ENCODE results near the gene PPP1R1C.

Gene PPP1R1C

GRCh38 chr2:182015334-182016109 is 29.9 kb downstream of the PPP1R1C start:
- no peak for DNase-seq (ENCODE audit: low spot score)

DNA sequence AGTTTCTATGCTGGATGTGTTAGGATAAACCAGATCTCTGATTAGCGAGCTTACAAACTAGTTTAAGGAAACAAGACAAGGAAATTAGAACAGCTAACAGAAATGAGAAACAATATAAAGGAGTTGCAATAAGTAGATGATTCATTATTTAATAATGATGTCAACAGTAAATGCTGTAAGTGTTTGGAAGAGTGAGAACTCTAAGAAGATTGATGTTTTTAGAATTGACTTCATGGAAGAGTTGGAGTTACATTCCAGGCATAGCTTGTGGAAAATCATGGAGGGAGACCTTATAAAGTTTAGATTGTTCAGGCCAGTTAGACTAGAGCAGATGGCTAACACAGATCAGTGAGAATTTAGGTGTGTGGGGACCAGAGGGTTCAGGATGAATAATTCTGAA is 32.6 kb downstream of the PPP1R1C start:
- no peak for DNase-seq (ENCODE audit: low spot score)

DNA sequence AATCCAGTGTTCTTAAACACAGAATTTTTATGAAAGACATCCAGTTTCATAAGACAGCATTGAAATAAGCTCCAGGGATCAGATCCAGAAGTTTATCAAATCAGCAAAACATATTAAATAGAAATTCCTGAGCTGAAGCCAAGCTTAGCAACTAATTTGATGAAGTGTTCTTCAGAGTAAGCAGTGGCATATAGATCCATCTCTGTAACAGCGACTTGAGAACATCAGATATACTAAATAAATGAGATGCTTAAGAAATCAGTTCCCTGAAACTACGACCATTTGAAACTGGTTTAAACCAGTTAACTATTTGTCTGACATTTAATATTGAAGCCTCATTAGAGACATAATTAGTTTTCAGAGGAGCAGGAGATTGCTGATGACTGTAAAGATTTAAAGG is 34.1 kb downstream of the PPP1R1C start:
- DNase-seq (ENCODE audit: low spot score) = no peak

GRCh38 chr2:182020286-182021070 is 34.8 kb downstream of the PPP1R1C start:
- no peak for DNase-seq (ENCODE audit: low spot score)

DNA sequence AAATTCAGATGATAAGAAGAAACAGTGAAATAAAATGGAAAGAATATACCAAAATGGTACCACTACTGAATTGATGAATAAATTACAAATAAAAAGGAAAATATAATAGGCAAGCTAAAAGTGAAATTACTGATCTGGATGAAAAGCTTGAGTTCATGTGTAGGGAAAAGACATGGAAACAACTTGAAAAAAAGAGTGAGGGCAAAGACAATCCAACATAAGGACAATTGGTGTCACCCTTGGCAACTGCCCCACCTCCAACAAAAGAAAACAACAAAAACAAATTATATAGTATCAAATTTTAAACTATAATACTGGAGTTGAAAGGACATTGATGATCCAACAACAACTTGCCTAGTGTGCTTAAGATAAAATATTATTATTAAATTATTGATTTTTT is 37.6 kb downstream of the PPP1R1C start:
- DNase-seq (ENCODE audit: low spot score) = no peak

- peak; percentile 22 for DNase-seq (ENCODE audit: low spot score)
Measured at GRCh38 chr2:182030875-182031274, 45.2 kb downstream of the PPP1R1C start.

- no peak for DNase-seq (ENCODE audit: low spot score)
Measured at GRCh38 chr2:182031956-182032355, 46.3 kb downstream of the PPP1R1C start.

DNA sequence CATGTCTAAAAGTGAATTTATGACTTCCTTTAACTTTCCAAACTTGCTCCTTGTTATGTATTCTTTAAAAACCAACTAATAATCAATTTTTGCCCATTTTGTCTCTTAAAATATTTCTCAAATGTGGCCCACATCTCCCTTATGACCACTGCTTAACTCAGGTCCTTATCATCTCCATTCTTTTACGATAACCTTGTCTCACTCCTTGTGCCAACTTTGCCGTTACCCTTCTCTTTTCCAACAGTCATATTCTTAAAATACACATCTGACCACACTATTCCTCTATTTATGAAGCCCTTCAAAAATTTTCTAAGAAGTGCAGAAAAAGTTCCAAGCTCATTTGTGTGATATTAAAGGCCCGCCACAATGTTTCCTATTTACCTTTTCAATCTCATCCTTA is 47.8 kb downstream of the PPP1R1C start:
- no peak for DNase-seq (ENCODE audit: low spot score)

- DNase-seq (ENCODE audit: low spot score) = peak; percentile 71
Measured at GRCh38 chr2:182038576-182038975, 52.9 kb downstream of the PPP1R1C start.

DNA sequence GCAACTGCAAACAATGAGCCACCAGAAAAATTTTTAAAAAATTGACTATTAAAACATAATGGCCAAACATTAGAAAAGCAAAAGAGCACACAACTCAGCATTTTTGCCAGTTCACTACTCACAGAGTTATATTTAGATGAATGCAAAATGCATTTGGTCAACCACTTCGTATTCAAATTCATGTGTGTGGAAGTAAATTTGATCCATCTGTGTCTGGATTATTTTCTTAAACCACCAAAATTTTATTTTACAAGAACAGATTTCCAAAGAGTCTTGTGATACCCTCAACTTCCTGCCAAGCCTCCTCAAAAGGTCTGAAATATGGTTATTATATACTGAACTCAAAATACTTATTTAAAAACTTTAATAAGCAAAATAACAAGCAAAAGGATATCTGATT is 57.4 kb downstream of the PPP1R1C start:
- no peak for DNase-seq (ENCODE audit: low spot score)

- no peak for DNase-seq (ENCODE audit: low spot score)
Measured at GRCh38 chr2:182043861-182044260, 58.2 kb downstream of the PPP1R1C start.

DNA sequence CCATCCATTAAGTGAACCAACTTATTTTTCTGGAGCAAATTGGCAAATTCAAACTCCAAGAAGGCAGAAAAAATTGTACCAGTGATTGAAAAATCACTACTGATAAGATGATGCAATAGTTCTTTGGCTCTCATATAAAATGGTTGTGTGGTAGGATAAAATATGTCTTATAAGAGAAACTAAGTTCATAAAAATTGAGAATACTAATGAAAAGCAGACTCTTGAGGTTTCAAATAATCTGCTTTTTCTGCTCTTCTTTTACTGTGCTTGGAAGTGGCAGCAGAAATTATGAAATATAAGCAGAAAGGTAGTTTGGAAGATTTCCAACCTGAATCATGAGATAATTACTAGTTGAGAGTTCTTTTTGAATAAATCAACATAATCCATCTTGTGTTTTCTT is 61.9 kb downstream of the PPP1R1C start:
- no peak for DNase-seq (ENCODE audit: low spot score)

- DNase-seq (ENCODE audit: low spot score) = no peak
Measured at GRCh38 chr2:182048088-182048487, 62.4 kb downstream of the PPP1R1C start.

DNA sequence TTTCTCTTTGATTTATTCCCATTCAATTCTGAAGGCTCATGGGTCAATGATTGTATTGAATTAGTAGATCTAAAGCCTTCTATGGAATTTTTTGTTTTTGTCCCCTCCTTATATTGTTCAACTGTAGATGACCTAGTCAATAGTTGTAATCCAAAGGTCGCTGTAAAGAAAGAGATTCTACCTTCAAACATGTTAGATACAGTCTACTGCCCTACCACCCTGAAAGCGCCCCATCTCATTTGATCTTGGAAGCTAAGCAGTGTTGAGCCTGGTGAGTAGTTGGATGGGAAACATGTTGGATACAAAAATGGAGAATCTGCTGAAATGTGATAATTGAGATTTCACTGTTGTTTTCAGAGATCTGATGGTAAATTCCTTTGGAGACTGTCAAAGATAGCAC is 63.0 kb downstream of the PPP1R1C start:
- DNase-seq (ENCODE audit: low spot score) = no peak

GRCh38 chr2:182049372-182050148 is 63.9 kb downstream of the PPP1R1C start:
- no peak for DNase-seq (ENCODE audit: low spot score)

DNA sequence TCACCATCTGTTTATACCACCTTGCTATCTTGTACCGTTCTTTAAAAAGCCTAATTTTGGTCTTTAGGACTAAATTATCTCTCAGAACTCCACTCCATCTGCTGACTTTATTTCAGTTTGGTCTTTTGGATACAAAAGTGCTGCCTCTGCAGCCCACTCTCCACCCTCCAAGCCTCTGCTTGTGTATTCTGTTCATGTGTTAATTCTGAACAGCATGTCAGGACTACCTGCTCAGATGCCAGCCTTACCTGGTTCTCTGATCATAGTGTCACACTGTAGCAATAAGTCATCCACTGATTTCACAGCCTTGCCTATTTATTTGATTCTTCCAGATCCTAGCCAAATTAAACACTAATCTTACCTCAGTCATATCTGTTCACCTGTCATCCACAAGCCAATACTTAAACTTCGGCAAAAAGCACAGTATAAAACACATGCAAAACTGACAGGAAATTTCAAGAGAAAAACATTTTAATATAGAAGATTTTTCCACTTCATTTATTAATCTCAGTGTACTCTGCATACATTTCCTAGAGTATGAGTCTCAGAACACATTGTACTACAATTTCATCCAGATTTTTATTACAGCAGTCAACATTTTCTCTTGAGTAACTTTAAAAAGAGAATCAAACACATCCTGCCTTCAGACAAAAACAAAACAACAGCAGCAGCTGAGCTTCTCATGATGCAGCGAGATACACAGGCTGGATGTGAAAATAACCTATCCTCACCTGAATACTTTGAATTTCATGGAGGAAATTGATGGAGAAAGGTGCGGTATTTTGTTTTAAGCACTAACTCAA is 64.9 kb downstream of the PPP1R1C start:
- no peak for DNase-seq (ENCODE audit: low spot score)

DNA sequence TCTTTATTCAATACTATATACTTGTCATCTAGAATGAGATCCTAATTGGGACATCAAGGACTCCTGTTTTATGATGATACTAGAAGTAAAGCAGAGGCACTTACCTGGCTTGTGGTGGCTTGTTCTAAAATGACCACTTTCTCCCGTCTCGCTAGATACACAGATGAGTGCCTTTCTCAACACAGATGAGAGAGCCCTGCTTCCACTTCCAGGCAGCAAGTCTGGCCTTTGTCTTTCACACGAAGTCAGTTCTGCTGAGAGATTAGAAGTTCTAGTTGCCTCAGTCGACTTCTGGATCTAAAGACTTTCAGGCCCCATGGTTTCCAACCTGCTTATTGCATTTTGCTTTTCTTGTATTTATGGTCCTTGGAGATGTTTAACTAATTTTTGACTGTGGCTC is 70.3 kb downstream of the PPP1R1C start:
- DNase-seq (ENCODE audit: low spot score) = no peak

- DNase-seq (ENCODE audit: low spot score) = no peak
Measured at GRCh38 chr2:182057002-182057401, 71.3 kb downstream of the PPP1R1C start.

GRCh38 chr2:182058056-182058455 is 72.4 kb downstream of the PPP1R1C start:
- no peak for DNase-seq (ENCODE audit: low spot score)

DNA sequence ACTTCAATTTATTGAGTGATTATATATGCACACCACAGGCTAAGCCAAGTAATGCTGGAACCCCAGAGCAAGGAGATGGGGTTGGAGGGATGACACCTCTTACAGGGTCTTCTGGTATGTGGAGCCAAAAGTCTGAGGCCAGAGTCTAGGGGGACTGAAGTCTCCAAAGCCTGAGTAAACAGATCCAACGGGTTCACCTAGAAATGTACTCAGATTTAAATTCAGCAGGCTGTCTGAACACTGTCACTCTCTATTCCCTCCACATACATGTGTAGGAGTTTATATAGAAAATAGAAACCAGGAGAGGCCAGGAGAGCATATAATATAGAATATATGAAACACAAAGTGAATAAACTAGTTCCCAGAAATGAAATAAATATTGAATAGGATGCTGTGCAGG is 76.1 kb downstream of the PPP1R1C start:
- DNase-seq (ENCODE audit: low spot score) = no peak

DNA sequence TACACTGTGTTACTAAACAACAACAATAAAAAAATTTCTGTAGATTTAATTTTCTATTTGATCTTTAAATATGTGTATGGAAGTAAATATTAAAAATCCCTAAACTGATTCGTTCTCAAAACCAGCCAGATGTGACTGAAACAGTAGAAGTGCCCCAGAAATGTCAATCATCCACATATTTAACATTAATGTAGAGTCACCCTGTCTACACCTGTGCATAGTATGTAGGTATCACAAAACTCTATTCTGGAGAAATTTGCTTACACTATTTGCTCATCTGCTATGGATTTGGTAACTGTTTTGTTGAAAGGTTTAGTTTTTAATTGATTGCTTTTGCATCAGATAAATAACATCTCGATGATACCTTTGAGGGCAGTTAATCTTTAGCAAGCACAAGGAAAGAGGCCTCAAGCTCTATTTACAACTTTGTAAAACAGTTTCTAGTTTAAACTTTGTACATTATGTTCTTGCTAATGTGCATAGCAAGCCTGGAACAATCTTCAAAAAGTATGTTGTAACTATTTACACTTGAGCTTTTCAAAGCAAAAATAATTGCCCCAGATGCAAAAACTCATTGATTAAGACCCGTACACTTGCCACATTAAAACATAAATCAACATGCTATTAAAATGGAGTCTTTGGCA is 76.8 kb downstream of the PPP1R1C start:
- no peak for DNase-seq (ENCODE audit: low spot score)

All from LoVo (cell line).